Suppressor macrophage (primary cell): ENCODE data around the gene TTC6.
"Not testable (repeated sequence)": the region's sequence is repeated elsewhere in the genome, so short reads cannot be mapped to it uniquely, and the experiment has no call there.

Experiments
- DNase-seq, 4 experiments: peaks; one replicate each; pipeline ENCODE4 v3.0.0-alpha.2; 2020 to 2022
- total RNA-seq, 17 experiments: gene quantifications; one replicate each; lab custom pipeline; 2026; ENCODE audit warnings: mixed read lengths in 6 of 17, inconsistent platforms in 3 of 17; lab: John Stamatoyannopoulos, UW

TTC6 gene
- total RNA-seq, result 0 to 6.5 (median 0) reads per million in 17 experiments

- DNase-seq, result peak; percentile 23 to 68 (median 40)
These were observed at the start of gene TTC6, which contains the start of gene FOXA1 for GRCh38 chr14:37594971-37595808. Gene TTC6, plus strand, starts transcription at chr14:37595629. Its CDS starts 26,436 bp downstream, at chr14:37622065. Gene FOXA1, minus strand, starts transcription at chr14:37595249. Its CDS starts 277 bp downstream, at chr14:37594972.

DNA sequence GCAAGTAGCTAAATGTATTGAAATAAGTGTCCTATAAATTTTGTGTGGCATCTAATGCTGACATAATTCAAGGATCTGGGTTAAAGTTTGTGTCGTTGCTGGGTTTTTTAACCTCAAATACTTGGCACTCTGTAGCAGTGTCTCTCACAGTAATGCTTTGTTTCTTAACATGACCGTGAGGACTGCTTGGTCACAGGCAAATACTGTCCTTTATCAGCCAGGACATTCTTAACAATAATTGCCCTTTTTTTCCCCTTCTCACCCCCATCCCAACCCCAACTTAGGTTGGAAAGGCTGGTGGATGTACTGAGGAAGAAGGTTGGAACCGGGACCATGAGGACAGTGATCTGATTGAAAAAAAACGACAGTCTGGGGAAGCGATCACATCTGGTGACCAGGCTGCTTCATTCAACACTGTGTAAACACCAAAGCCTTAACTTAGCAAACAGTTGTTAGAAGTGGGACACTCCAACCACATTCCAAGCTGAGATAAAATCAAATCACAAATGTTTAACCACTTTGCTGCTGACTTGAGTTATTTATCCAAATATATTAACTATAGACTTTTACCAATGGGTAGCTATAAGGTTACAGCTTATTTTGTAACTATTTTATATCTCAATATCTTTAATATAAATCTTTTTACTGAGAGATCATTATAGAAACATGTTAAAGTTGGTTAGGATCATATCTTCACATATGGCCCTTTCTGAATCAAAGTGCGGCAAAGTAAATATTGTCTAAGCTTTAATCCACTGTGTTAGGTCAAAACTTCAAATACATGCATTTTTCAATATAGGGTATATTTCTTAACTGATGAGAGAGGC is 48.6 kb upstream of the TTC6 start:
- no peak for DNase-seq

- no peak for DNase-seq
These were observed 44.9 kb upstream of the TTC6 start for GRCh38 chr14:37550511-37550910.

DNA sequence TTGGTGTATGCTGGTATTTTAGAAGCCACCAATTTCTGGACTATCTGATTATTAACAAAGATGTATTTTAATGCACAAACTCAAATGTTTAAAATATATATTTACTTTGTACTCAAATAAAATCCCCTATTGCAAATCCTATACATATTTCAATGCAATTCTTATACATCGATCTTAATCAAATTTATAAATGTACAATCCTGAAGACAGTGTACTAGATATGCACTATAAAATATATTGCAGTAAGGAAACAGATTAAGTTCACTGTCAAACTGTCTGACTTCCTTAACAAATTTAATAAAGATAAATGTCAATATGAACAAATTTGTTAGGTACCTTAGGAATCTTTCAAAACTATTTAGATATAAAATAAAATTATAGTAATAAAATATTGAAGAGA is 44.3 kb upstream of the TTC6 start:
- no peak for DNase-seq

DNA sequence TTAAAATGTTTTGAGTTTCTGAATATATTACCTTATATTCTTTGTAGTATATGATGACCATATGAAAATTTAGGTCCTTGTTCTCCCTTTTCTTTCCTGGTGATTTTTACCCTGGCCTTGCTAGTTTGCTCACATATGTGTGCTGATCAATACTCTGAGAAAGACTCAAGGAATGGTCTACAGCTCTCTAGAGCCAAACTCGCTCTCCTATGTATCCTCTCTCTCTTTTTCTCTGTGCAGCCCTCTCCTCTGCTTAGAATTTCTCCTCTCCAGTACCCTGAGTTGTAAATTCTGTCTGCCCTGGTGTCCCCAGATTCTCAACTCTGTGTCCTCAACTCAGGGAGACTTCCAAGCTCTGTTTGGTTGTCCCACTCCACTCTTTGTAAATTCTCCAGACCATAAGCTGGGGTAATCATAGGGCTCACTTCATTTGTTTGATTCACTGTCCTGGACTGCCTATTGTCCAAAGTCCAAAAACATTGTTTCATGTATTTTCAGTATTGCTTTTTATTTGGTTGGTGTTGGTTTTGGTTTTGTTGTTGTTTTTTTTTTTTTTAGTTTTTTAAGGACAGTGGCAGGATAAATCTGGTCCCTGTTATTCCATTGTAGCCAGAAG is 41.4 kb upstream of the TTC6 start:
- no peak for DNase-seq

DNA sequence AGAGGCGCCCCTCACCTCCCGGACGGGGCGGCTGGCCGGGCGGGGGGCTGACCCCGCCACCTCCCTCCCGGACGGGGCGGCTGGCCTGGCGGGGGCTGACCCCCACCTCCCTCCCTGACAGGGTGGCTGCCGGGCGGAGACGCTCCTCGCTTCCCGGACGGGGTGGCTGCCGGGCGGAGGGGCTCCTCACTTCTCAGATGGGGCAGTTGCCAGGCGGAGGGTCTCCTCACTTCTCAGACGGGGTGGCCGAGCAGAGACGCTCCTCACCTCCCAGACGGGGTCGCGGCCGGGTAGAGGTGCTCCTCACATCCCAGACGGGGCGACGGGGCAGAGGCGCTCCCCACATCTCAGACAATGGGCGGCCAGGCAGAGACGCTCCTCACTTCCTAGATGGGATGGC is 39.8 kb upstream of the TTC6 start:
- not testable (repeated sequence) for DNase-seq

DNA sequence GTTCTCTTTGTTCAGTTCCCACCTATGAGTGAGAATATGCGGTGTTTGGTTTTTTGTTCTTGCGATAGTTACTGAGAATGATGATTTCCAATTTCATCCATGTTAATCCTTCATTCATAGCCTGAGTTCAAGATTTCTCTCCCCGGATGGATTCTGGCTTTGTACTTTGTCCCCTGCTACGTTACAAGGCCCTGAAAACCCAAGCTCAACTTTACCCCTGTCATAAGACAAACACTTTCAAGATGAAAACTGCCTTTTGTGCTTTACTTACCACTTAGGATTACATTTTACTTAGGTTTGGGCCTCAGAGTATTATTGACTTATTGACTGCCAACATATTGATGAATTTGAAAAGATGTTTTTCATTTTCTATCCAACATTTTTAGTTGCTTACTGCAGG is 36.7 kb upstream of the TTC6 start:
- no peak for DNase-seq

DNA sequence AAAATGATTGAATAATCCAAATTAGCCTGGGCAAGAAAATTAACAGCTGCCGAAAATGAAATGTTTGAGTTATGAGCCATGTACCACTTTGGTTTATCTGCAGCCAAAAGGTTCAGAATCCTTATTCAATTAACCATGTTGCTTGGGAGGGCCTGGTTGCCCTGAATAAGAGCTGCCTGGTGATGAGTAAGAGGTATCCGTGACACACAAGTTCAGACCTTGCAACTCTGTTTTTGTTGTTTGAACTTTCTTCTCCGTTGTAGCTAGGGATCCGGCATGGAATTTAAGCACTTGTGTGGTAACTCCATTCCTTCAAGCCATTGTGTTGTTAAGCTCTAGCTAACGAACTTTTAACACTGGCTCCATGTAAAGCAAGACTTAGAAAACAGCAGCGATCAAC is 36.0 kb upstream of the TTC6 start:
- DNase-seq, result no peak

DNA sequence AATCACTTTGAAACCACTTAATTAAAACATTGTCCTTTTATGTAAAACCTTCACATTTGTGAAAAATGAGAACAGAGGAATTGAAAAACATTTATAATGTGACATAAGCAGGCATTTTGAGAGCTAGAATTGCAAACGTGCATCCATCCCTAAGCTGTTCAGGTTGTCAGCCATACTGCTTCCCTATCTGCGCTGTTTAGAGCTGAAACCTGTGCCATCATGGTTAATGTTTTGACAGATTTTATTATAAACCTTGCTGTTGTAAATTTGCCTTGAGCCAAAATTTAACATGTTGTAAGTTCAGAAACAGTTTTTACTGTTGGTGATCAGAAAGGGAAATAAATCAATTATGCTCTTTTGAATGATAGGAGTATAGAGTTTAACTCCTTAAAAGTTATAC is 32.2 kb upstream of the TTC6 start:
- no peak for DNase-seq

DNA sequence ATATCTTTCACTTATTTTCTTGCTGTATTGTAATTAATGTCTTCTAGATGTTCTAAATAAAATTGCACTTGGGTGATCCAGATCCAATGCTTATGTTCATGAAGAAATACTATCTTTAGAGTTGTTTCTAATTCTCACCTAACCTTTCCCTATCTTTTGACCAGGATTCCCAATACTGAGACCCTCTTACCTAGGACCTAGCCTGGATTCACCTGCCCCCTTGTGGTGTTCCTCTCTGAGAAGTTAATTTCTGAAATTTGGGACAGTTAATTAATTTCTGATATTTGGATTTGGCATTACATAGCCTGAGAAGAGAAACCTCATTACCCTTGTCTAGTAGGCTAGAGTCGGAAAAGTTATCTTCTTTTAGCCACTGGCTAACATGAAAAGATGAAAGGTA is 29.9 kb upstream of the TTC6 start:
- DNase-seq, result no peak

- no peak for DNase-seq
These were observed 28.5 kb upstream of the TTC6 start for GRCh38 chr14:37566811-37567371.

DNA sequence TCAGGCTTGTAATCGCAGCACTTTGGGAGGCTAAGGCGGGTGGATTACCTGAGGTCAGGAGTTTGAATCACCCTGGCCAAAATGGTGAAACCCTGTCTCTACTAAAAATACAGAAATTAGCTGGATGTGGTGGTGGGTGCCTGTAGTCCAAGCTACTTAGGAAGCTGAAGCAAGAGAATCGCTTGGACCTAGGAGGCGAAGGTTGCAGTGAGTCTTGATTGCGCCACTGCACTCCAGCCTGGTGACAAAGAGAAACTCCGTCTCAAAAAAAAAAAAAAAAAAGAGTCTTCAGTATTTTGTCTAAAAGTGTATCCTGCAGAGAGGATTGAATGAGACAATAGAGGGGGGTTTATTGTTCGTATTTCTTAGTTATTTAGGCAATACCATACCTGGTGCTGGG is 25.7 kb upstream of the TTC6 start:
- DNase-seq, result no peak

- no peak for DNase-seq
These were observed 24.0 kb upstream of the TTC6 start for GRCh38 chr14:37571391-37571790.

- DNase-seq, result no peak
These were observed 22.1 kb upstream of the TTC6 start for GRCh38 chr14:37573356-37573755.

DNA sequence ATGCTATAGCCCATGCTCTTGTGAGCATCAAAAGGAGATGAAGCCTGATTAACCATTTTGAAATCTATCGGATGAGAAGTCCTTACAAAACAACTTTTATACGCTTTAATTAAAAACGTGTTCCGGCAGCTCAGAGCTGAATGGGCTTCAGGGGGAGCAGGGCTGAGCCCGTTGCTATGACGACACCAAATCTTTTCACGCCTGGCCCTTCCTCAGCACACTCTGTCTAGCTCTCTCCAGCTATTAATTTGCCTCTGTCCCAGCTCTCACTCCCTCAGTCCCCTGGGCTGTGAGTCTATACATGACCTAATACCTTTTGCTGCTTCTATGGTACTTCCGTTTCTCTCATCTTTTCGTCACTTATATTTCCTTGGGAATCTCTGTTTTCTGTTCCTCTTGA is 16.2 kb upstream of the TTC6 start:
- DNase-seq, result no peak

DNA sequence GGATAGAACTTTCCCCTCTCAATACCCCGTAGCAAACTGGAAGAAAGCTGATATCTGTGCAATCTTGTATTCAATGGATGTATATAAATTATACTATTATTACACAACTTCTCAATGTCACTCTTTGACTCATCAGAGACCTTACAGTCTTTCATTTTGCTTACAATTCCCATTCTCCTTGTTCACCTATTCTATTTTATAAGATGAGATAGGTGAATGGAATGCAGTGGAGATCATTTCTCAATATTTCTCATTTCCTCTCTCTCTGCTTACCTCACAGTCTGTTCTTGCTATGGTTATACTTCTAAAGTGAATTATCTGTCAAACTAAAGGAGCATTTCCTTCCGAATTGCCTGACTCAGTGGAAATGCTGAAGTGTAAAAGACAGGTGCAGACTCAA is 15.3 kb upstream of the TTC6 start:
- no peak for DNase-seq

- DNase-seq, result no peak
These were observed 11.8 kb upstream of the TTC6 start for GRCh38 chr14:37583358-37584210.

DNA sequence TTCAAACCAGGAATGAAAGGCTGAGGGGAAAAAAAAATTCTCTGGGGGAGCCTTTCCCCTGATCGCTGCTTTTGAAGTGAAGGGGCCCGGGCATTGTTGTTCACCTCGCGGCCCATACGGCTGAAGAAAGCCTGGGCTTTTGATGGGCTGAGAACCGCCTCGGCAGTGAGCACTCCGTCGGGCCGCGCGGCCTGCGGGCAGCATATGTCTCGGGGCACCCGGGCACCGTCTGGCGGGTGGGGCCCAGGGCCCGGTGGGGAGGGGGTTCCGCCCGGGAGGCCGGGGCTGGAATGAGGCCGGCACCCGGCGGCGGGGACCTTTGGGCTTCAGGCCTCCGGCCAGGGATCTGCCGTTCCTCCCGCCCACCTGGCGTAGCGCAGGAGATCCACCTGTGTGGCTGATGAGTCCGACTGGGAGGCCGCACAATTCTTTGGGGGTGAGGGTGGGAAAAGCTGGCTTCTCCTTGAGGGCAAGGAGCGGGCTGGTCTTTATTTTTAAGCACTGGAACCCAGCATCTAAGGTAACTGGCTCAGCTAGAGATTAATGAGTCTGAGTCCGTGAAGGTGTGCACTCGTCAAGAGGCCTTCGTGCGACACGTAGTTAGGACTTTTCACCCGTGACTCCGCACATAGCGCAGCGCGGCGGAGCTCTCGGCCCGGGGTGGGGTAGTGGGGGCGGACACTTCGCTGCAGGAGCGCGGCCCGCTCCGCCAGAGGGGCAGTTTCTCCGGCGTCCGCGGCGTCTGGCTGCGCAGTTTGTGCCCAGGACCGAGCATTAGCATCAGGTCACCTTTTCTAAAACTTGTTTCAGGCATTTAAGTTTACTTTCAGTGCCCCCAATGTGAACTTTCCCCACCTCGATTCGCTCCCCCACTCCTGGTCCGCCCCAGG is 11.0 kb upstream of the TTC6 start:
- no peak for DNase-seq

DNA sequence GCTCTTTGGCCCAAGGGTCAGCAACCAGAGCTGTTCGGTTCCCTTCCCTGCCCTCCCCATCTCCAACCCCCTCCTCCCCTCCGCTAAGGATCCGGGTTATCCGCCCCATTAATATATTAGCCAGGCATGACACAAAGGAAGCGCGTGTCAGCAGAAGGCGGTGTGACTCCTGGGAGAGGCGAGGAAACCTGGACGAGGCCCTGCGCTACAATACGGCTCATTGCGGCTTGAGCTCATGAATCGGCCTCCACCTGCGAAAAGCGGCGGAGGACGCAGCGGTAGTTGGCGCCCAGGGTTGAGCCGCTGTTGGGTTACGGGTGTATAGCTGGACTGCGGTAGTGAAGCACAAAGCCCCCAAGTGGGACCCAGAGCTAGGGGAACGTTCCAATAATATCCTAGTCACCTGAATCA is 10.3 kb upstream of the TTC6 start:
- no peak for DNase-seq

DNA sequence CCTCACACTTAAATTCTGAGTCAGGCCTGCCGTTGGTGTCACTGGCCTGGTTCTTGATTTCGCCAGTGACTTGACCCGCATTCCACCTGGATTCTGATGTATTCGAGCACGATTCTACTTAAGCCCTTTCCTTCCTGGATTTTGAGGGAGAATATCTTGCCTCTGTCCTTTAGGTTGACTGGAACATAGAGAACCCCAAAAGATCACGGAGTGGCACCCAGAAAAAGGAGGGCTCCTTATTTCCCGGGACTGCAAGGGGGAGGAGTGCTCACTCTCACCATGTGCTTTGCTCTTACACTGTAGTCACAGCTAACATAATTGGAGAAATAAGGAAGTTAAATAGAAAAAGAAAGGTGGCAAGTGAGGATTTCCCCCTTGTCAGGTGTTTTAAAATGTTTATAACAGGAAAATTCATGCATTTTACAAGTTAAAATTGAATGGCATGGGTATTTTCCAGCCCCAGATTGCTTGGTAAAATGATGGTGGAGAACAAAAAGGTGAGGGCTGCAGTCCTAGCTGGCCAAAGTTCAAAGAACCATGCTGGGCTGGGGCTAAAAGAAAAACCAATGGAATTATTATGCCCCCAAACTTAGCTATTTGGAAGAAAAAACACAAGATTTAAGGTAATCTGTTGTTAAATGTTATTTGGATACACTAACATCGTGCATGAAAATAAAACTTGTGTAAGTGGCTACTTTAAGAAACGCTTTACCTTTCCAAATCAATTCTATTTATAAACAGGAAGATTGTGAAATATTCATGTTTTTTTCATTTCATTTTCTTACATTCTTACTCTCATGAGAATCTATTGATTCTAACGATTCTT is 9.2 kb upstream of the TTC6 start:
- DNase-seq, result no peak
